ENCODE measurements around the gene PDGFC. TPM values are rescaled to one million over a fixed set of nuclear protein-coding genes. Genes with fewer than 3 reads are reported as not detected.

PDGFC gene
- total and polyA plus RNA-seq, 2 of the 8 experiments (the other 6 are each of a cell fraction or from before 2014, with no cell fraction given) = 0.65 to 2.7 TPM

DNA sequence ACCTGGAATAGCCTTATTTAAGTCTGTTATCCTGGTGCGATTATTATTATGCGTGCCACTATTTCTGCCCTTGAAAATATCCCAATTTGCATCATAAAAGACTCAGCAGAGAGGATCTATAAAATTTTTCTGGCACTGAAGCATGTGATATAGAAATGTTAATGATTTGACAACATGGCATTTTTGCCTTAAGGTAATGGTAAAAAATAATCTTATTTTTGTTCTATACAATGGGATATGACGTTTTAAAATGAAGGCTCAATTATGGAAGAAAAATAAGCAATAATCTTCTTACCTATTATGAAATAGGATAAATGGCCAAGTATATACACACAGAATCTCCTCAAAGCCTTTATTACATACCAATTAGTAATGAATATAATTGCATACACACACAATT, 113.5 kb downstream of the PDGFC start (continued):
- TF ChIP-seq CTBP2 (IDR thresholded peaks at IDR 0.05; ENCODE audit: borderline replicate concordance, insufficient read depth, insufficient read length, low read length) (no peak), POLR2AphosphoS5 (IDR thresholded peaks at IDR 0.05; ENCODE audit: low read depth, low read length) (no peak), GTF2F1 (IDR thresholded peaks at IDR 0.05; ENCODE audit: borderline replicate concordance, low read depth, low read length) (no peak), ASH2L (IDR thresholded peaks at IDR 0.05; ENCODE audit: low read length) (no peak)
- TF ChIP-seq, protein P1, sequence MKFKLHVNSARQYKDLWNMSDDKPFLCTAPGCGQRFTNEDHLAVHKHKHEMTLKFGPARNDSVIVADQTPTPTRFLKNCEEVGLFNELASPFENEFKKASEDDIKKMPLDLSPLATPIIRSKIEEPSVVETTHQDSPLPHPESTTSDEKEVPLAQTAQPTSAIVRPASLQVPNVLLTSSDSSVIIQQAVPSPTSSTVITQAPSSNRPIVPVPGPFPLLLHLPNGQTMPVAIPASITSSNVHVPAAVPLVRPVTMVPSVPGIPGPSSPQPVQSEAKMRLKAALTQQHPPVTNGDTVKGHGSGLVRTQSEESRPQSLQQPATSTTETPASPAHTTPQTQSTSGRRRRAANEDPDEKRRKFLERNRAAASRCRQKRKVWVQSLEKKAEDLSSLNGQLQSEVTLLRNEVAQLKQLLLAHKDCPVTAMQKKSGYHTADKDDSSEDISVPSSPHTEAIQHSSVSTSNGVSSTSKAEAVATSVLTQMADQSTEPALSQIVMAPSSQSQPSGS (IDR thresholded peaks at IDR 0.05; ENCODE audit: low read length) = no peak
